GM12874 (cell line): Measurements from ENCODE around the gene SLC29A2.

Experiments used
- CTCF ChIP-seq: IDR thresholded peaks from 2 replicates; pipeline ENCODE4 v1.5.1; 2011; ENCODE audit warnings: low read depth, mild to moderate bottlenecking, control low read depth, low read length, moderate library complexity; ENCODE audit not compliant: insufficient read depth

SLC29A2 gene

GRCh38 chr11:66371627-66372415 lies at the start of gene SLC29A2:
Gene SLC29A2 (minus strand): TSS chr11:66371760. CDS start chr11:66371591, 169 bp downstream.
- TF ChIP-seq CTCF: no peak

GRCh38 chr11:66420671-66421476 lies 49.3 kb upstream of the SLC29A2 start, which contains the start of gene NPAS4:
Gene NPAS4 (plus strand): TSS chr11:66421035. CDS start chr11:66421180, 145 bp downstream.
- no peak for TF ChIP-seq CTCF

GRCh38 chr11:66419825-66420224 lies 48.3 kb upstream of the SLC29A2 start:
- TF ChIP-seq CTCF: no peak

- no peak for TF ChIP-seq CTCF
These were observed 47.4 kb upstream of the SLC29A2 start for GRCh38 chr11:66418986-66419308.

- TF ChIP-seq CTCF: peak; percentile 30; the same call in 1 of the 2 replicates
These were observed 46.8 kb upstream of the SLC29A2 start for GRCh38 chr11:66418168-66418985.

GRCh38 chr11:66417000-66417399 lies 45.4 kb upstream of the SLC29A2 start:
- TF ChIP-seq CTCF: no peak

GRCh38 chr11:66415423-66415822 lies 43.9 kb upstream of the SLC29A2 start:
- TF ChIP-seq CTCF: no peak
